Esophagus (tissue), 2 donors: ENCODE results near the gene SLC8A1. TPM values are rescaled to one million over a fixed set of nuclear protein-coding genes. Genes with fewer than 3 reads are reported as not detected.

ENCODE experiments used
- H3K27ac ChIP-seq, 2 donors: one replicate each; pipeline ENCODE4 v1.5.1; 2013; ENCODE audit warnings: low read depth in 2 of 2, mild to moderate bottlenecking in 2 of 2, inconsistent platforms in 1 of 2, low read length in 1 of 2, moderate library complexity in 1 of 2
- H3K27me3 ChIP-seq, 2 donors: one replicate each; pipeline ENCODE4 v1.6.1; 2013; ENCODE audit warnings: low read length in 2 of 2, control low read depth in 1 of 2, mild to moderate bottlenecking in 1 of 2; ENCODE audit not compliant: insufficient read depth in 2 of 2, control insufficient read depth in 1 of 2
- H3K36me3 ChIP-seq, 2 donors: one replicate each; pipeline ENCODE4 v1.6.1; 2013; ENCODE audit warnings: low read length in 1 of 2; ENCODE audit not compliant: control insufficient read depth in 2 of 2, insufficient read depth in 2 of 2
- H3K4me1 ChIP-seq, 2 donors: one replicate each; pipeline ENCODE4 v1.6.1; 2013; ENCODE audit warnings: low read length in 1 of 2; ENCODE audit not compliant: control insufficient read depth in 2 of 2, insufficient read depth in 2 of 2
- H3K4me3 ChIP-seq, 2 donors: one replicate each; pipeline ENCODE4 v1.5.1; 2013; ENCODE audit warnings: low read length in 2 of 2, mild to moderate bottlenecking in 2 of 2, low read depth in 1 of 2, moderate library complexity in 1 of 2
- H3K9me3 ChIP-seq, 2 donors: one replicate each; pipeline ENCODE4 v1.6.1; 2013; ENCODE audit warnings: mild to moderate bottlenecking in 2 of 2, low read depth in 1 of 2, low read length in 1 of 2, moderate library complexity in 1 of 2; ENCODE audit not compliant: control insufficient read depth in 2 of 2, insufficient read depth in 1 of 2
- WGBS, 2 donors: extraction: QIAGEN DNeasy Blood & Tissue Kit; methylation state at CpG; one replicate each; pipeline ENCODE4 v1.1.7; 2013; 5-methylcytosine and 5-hydroxymethylcytosine counted together
- polyA plus RNA-seq, 2 donors: library from polyadenylated mRNA; stranded (reverse); fragments of 200-250 nt; gene quantifications; one replicate each; pipeline ENCODE4 v1.2.3, GENCODE V29; 2013
- donor health status: healthy with polysubstance abuse.
- donor health status: Bipolar disorder and iron deficiency.

SLC8A1 gene
- polyA plus RNA-seq, 2 donors, result 0.26 to 0.73 TPM

DNA sequence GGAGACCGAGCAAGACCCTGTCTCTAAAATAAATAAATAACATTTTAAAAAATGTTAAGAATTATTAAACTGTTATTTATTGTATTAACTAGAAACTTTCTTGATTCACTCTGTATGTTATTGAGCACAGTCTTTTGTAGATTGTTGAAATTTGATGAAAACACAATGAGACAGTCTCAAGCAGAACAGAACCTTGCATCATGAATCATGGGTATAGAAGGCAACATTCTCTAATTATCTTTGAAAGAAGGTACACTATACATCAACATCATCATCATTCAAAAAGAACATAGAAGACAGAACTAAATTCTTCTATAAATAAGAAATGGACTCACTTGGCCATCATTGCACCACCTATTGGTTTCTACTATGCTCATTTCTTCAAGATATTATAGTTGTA lies 67.7 kb downstream of the SLC8A1 start:
- Histone ChIP-seq H3K4me3 (no peak overlapping the region), H3K4me1 (no peaks in the 10 kb centered on the region), H3K9me3 (peaks cover 0 to 2% of the 10 kb centered on the region in 2 donors), H3K27me3 (no peaks in the 10 kb centered on the region), H3K36me3 (no peaks in the 10 kb centered on the region), H3K27ac (no peak overlapping the region)
- 88 to 93% methylated on average over 1 of the region's 1 CpG for WGBS, 2 donors

DNA sequence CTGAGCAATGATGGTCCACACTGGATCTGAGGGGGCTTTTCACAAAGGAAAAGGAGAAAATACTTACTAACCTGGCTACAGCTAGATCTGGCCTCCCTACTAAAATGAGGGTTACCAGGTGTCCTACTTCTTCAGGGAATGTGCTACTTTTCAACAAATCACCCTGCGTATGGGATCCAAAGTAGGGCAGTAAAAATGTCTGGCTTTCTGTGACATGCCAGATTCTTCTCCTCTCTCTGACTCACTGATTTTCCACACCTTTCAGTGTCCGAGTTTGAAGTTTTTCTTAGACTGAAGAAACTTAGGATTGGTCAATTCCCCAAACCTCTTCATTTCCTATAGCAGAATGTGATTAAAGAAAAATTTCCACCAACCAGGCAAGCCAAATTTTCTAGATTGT lies 71.2 kb downstream of the SLC8A1 start:
- 93 to 94% methylated on average over 2 of the region's 2 CpGs for WGBS, 2 donors
- H3K4me1 ChIP-seq, result no peaks in the 10 kb centered on the region
- H3K27me3 ChIP-seq, result no peaks in the 10 kb centered on the region
- peaks cover 0 to 2% of the 10 kb centered on the region in 2 donors for H3K9me3 ChIP-seq
- no peak overlapping the region for H3K4me3 ChIP-seq
- H3K27ac ChIP-seq, result no peak overlapping the region
- H3K36me3 ChIP-seq, result no peaks in the 10 kb centered on the region

DNA sequence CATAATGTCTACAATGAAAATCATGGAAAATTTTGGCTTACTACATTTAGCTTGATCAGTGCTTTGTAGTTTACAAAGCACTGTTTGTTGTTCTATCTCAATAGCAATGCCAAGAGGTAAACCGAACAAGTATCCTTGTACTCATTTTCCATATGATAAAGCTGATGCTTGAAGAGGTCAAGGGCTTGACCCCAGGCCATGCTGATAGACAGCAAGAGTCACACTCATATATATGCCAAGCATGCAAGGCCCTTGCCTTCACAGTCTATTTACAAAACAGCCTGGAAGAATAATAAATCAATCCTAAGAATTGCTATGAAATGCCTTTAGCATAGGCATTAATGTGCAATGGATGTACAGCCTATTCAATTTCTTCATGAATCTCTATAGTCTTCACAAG lies 71.8 kb downstream of the SLC8A1 start:
- H3K4me1 ChIP-seq, result no peaks in the 10 kb centered on the region
- no peak overlapping the region for H3K27ac ChIP-seq
- no peaks in the 10 kb centered on the region for H3K27me3 ChIP-seq
- WGBS, 2 donors, result 81 to 82% methylated on average over 1 of the region's 1 CpG
- no peak overlapping the region for H3K4me3 ChIP-seq
- H3K36me3 ChIP-seq, result no peaks in the 10 kb centered on the region
- peaks cover 0 to 2% of the 10 kb centered on the region in 2 donors for H3K9me3 ChIP-seq

DNA sequence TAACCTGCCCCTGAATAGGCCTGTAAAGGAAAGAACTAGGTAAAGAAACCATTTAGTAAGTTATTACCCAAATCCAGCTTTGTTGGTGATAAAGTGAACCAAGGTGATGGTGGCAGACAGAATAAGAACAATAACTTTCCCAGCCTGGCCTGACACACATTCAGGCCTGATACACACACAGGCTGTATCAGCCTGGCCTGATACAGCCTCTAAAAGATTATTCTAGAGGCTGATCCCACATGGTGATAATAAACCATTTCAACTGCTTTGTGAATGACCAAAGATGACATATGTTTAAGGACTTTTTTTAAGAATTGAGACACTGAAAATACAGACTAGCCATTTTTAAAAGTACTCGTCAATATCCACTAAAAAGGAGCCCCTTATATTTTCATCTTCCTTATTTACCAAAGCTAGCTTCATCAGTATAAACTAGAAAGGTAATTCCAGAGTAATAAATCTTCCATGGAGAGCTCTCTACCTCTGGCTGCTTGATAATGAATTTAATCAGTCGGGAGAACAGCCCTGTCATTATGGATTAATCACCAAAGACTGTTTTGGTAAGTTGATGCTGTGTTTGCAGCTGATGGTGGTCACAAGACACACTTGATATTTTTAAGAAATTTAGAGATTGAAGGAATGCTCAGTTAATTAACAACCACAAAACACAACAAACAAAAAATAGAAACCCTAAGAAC lies 77.2 kb downstream of the SLC8A1 start:
- Histone ChIP-seq H3K9me3 (no peaks in the 10 kb centered on the region), H3K4me1 (no peaks in the 10 kb centered on the region), H3K27me3 (no peaks in the 10 kb centered on the region), H3K4me3 (no peak overlapping the region), H3K27ac (no peak overlapping the region), H3K36me3 (no peaks in the 10 kb centered on the region)
- WGBS, 2 donors, result 75 to 76% methylated on average over 2 of the region's 2 CpGs

DNA sequence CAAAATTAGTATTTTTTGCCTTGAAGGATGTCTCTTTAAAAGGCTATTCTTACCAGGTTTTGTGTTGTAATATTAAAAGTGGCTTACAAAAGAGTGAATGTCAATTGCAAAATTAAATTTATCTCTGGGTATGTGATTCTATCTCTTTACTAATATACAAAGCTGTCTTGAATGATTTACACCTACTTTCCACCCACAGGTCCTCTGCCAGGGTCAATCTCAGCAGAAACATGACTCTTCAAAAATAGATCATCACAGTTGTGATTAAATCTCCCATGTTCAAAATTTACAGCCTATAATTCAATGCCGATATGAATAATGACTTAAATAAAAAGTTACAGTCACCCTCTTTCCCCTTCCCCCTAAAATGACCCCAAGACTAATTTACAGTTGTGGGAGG lies 78.8 kb downstream of the SLC8A1 start:
- Histone ChIP-seq H3K36me3 (no peaks in the 10 kb centered on the region), H3K27me3 (no peaks in the 10 kb centered on the region), H3K27ac (no peak overlapping the region), H3K4me1 (no peaks in the 10 kb centered on the region), H3K9me3 (no peaks in the 10 kb centered on the region), H3K4me3 (no peak overlapping the region)
- 91% methylated on average over 1 of the region's 1 CpG for WGBS, 2 donors

DNA sequence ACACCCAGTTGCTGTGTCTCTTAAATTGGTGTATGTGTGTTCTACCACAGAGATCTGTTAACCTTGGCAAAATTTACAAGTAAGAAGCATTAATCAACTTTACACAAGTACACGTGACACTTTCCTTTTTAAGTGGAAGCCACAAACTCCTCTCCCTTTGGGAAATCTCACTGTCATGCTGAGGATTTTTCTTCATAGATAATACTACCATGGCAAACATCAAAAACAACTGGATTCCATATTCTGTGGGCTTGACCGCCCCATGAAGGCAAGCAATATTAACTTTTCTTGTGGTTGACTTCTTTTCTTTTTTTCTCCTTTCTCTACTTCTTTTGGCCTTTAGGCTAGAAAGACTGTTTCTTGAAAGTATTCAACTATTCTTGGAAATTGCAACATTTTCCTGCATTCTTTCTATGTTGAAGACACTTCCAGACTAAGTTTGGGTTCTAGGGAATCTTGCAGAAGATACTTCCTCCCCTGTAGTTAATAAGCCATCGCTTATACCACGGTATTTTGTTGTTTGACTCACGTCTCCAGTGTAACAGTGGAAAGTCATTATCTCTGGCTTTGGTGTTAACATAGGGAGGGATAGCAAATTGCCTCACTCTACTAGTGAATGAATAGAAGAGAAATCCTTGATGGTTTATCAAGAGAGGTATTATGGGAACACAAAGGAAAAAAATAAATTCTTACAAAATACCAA lies 79.5 kb downstream of the SLC8A1 start:
- no peaks in the 10 kb centered on the region for H3K4me1 ChIP-seq
- 67 to 71% methylated on average over 5 of the region's 5 CpGs for WGBS, 2 donors
- H3K27ac ChIP-seq, result peak overlapping the region in 1 of 2 donors; percentile 42
- H3K4me3 ChIP-seq, result no peak overlapping the region
- H3K27me3 ChIP-seq, result no peaks in the 10 kb centered on the region
- H3K9me3 ChIP-seq, result no peaks in the 10 kb centered on the region
- H3K36me3 ChIP-seq, result no peaks in the 10 kb centered on the region

DNA sequence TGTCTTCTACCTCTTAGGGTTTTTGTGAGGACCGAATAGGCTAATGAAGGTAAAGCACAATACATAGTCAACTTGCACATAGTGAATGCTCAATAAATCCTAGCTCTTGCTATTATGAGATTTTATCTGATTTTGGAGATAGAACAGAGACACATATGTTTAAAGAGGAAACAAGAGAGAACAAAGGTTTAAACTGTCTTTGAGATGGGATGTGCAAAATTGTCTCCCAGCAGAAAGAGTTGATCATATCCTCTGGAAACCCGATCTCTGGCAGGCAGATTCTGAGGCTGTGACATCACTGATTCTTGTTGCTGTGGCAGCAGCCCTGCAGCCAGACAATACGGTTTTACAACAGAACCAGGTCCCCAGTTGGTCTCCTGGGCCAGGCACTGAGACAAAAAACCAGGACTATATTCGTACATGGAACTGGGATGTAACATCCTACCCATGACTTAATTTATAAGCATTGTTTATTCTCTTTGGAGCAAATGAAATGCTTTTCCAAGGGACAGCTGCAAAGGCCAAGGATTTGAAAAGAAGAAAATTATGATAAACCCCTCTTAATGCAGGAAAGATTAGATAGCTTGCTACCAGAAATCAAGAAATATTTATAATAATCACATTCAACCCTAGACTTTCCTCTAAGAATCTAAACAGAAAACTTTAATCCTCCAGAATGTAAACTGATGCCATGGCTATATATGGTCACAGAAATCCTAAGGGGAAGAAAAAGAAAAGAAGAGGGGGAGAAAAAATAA lies 80.2 kb downstream of the SLC8A1 start:
- Histone ChIP-seq H3K9me3 (no peaks in the 10 kb centered on the region), H3K4me1 (no peaks in the 10 kb centered on the region), H3K4me3 (no peak overlapping the region), H3K27me3 (no peaks in the 10 kb centered on the region), H3K36me3 (no peaks in the 10 kb centered on the region), H3K27ac (peak overlapping the region; percentile 10 to 30)
- 40 to 47% methylated on average over 4 of the region's 4 CpGs for WGBS, 2 donors

DNA sequence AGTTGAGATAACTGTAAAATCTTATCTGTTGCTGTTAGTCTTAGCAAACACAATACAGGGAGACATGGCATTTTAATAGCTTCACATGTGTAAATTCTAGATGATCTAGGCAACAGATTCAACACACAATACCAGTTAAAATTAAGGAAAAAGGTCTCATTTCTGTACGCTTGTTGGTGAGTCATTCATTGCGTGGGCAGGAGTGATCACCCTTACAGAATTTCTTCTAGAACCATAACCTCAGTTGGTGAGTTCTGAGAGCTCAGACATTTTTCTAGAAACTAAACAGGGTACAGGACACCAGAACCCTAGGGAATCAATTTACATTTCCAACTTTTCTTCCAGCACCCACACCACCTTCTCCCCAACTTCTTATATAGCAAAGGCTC lies 81.9 kb downstream of the SLC8A1 start:
- H3K4me3 ChIP-seq, result no peak overlapping the region
- H3K9me3 ChIP-seq, result no peaks in the 10 kb centered on the region
- no peaks in the 10 kb centered on the region for H3K27me3 ChIP-seq
- H3K4me1 ChIP-seq, result no peaks in the 10 kb centered on the region
- no peaks in the 10 kb centered on the region for H3K36me3 ChIP-seq
- 88 to 90% methylated on average over 2 of the region's 2 CpGs for WGBS, 2 donors
- H3K27ac ChIP-seq, result no peak overlapping the region

DNA sequence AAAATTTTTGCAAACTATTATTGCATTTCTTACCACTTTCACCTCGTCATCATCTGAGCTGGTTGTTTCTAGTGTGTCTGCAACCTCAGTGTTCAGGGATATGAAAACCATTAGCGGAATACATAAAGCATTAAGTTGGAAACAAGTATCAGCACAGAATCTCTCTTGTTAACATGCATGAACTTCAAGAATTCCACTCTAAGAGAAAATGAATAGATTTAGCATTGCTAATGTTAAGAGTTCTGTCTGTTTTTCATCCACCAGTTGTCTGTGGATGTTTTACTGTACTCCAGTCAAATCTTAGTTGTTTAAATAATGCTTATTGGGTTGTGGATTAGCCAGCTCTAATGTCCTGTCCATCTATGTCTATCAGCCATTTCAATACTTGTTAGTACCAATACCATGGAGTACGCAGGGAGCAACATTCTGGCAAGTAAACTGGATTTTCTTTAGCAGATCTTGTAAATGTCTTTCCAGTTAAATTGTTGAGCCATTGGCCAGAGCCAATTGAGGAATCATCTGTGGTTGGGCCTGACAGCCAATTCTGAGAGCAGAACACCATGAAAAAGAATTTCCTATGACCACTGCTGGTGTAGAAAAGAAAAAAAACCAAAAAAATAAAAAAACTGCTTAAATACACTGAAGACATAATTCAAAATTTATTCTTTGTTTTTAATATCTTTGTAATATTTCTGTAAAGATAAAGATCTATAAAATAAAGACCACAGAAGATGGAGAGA lies 82.5 kb downstream of the SLC8A1 start:
- no peaks in the 10 kb centered on the region for H3K9me3 ChIP-seq
- no peaks in the 10 kb centered on the region for H3K4me1 ChIP-seq
- H3K27me3 ChIP-seq, result no peaks in the 10 kb centered on the region
- no peak overlapping the region for H3K27ac ChIP-seq
- no peak overlapping the region for H3K4me3 ChIP-seq
- H3K36me3 ChIP-seq, result no peaks in the 10 kb centered on the region
- 91 to 92% methylated on average over 3 of the region's 3 CpGs for WGBS, 2 donors
